HT-29 (cell line): ENCODE measurements around the gene SETDB1. TPM values are rescaled to one million over a fixed set of nuclear protein-coding genes. Genes with fewer than 3 reads are reported as not detected.
A peak's percentile ranks its signal among the peaks of the same experiment; 100 is the strongest.
"Not testable (repeated sequence)": the region's sequence is repeated elsewhere in the genome, so short reads cannot be mapped to it uniquely, and the experiment has no call there.

Experiments
- DNase-seq: peaks from one replicate; pipeline ENCODE4 v3.0.0-alpha.2; 2015; ENCODE audit warnings: low spot score
- total RNA-seq: library from RNA; depleted of rRNA; stranded (reverse); fragments of >200 nt; shearing (Covaris generic); gene quantifications from 2 replicates; pipeline ENCODE4 v1.2.3, GENCODE V29; 2014

The SETDB1 gene
- total RNA-seq, 1 experiment from 2014 or later, result 29.2 TPM

DNA sequence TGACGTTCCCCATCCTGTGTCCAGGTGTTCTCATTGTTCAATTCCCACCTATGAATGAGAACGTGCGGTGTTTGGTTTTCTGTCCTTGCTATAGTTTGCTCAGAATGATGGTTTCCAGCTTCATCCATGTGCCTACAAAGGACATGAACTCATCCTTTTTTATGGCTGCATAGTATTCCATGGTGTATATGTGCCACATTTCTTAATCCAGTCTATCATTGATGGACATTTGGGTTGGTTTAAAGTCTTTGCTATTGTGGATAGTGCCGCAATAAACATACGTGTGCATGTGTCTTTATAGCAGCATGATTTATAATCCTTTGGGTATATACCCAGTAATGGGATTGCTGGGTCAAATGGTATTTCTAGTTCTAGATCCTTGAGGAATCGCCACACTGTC is 2.6 kb downstream of the SETDB1 start:
- not testable (repeated sequence) for DNase-seq

DNA sequence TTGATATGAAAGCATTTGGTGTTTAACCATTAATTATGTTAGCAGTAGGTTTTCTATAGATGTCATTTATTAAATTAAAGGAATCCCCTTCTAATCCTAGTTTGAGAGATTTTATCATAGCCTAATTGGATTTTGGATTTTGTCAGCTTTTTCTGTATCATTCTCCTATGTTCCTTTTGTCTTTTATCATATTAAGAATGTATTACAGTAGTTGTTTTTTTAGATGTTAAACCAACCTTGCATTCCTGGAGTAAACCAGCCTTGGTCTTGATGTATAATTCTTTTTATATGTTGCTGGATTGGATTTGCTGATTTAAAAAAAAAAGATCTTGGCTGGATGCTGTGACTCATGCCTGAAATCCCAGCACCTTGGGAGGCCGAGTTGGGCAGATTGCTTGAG is 5.6 kb downstream of the SETDB1 start:
- DNase-seq, result peak; percentile 47

DNA sequence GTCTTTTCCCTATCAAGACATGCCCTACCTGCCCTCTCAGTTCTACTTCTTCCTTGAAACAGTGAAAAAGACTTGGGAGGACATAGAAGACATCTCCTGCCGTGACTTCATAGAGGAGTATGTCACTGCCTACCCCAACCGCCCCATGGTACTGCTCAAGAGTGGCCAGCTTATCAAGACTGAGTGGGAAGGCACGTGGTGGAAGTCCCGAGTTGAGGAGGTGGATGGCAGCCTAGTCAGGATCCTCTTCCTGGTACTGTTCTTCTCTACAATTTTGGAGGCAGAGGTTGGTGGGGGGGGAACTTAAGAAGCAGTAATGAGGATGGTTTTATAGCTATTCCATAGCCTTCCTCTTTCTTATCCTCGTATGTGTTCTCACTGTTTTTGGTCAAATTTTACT is 18.7 kb downstream of the SETDB1 start:
- no peak for DNase-seq

DNA sequence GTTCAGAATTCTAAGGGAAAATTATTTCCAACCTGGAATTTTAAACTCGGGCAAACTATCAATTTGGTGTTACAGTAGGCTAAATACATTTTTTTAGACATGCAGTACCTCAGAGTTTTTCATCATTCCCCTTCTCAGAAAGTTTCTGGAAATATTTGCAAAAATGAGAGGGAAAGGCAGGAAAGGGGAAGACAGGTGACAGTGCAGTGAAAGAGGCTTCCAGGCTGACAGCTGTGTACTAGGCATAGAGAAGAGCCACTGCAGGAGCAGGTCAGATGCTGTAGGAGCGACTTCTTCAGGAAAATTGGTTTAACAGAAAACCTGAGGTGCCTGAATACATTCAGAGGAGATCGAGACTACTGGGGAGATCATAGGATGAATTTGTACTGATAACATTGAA is 28.5 kb downstream of the SETDB1 start:
- no peak for DNase-seq

DNA sequence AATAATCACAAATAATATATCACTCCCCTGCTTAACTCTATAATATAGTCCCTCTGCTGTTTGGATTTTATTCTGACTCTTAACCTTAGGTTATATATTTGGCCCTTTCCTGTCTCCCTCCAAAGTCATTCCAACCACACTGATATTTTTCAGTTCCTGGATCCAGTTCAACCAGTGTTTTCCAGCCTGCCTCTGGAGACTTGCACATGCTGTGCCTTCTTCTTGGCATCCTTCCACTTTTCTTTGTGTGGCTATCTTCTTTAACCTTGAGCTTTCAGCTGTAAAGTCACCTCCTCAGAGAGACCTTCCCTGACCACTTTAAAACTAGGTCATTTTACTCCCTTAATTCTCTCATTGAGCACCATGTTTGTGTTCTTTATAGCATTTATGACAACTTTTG is 29.1 kb downstream of the SETDB1 start:
- no peak for DNase-seq

DNA sequence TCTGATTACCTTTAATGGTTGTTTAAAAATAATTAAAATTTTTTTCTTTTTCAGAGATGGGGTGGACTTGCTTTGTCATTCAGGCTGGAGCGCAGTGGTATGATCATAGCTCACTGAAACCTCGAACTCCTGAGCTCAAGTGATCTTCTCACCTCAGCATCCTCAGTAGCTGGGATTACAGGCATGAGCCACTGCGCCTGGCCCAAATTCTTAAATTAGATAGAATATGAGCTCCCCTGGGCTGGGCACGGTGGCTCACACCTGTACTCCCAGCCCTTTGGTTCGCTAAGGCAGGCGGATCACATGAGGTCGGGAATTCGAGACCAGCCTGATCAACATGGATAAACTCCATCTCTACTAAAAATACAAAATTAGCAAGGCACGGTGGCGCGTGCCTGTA is 31.5 kb downstream of the SETDB1 start:
- no peak for DNase-seq

DNA sequence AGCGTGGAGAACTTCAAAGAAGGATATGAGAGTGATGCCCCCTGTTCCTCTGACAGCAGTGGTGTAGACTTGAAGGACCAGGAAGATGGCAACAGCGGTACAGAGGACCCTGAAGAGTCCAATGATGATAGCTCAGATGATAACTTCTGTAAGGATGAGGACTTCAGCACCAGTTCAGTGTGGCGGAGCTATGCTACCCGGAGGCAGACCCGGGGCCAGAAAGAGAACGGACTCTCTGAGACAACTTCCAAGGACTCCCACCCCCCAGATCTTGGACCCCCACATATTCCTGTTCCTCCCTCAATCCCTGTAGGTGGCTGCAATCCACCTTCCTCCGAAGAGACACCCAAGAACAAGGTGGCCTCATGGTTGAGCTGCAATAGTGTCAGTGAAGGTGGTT is 34.5 kb downstream of the SETDB1 start:
- no peak for DNase-seq

DNA sequence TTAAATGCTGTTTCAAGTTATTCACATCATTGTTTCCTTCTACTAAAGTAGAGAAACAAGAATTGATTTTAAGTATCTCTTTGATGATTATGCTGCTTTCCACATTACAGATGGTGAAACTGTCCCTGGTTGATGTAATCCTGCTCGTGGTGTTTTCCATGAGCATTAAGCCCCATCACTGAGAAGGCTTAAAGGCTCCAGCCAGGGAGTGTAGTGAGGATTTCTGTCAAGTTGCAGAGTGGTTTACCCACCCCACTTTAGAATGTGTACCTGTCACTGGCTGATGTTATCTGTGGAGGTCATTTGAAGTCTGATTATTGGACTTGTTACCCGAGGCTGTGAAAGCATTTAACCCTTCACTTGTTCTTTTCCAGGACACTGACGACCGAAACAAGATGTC is 35.6 kb downstream of the SETDB1 start:
- peak; percentile 63 for DNase-seq

DNA sequence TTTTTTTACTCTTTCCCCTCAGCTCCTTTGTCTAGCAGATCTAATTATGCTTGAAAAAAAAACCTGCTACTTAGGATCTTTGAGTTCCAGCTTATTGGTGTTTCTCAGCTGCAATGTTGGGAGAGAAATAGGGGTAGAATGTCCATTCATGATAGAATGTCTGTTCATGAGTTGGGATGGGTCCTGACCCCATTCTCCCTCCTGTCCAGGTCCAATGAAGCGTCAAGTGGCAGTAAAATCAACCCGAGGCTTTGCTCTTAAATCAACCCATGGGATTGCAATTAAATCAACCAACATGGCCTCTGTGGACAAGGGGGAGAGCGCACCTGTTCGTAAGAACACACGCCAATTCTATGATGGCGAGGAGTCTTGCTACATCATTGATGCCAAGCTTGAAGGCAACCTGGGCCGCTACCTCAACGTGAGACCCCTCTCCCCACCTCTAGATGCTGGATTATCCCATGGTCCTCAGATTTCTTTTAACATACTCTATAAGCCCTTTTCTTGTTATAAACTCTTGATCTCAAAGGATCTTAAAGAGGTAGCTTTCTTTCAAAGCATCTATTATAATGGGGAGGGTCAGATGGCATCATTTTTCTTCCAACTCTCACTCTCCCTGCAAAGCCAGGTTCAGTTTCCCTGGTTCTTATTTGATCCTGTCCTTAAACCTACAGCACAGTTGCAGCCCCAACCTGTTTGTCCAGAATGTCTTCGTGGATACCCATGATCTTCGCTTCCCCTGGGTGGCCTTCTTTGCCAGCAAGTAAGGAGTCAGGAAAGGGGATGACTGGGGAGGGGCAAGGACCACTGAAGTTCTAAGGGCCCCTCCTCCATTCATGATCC is 37.4 kb downstream of the SETDB1 start:
- no peak for DNase-seq

DNA sequence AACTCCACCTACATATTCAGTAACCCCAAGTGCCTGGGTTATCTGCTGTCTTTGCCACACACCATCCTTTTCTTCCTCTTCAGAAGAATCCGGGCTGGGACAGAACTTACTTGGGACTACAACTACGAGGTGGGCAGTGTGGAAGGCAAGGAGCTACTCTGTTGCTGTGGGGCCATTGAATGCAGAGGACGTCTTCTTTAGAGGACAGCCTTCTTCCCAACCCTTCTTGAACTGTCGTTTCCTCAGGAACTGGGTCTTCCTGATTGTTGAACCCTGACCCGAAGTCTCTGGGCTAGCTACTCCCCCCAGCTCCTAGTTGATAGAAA is 38.0 kb downstream of the SETDB1 start:
- no peak for DNase-seq

DNA sequence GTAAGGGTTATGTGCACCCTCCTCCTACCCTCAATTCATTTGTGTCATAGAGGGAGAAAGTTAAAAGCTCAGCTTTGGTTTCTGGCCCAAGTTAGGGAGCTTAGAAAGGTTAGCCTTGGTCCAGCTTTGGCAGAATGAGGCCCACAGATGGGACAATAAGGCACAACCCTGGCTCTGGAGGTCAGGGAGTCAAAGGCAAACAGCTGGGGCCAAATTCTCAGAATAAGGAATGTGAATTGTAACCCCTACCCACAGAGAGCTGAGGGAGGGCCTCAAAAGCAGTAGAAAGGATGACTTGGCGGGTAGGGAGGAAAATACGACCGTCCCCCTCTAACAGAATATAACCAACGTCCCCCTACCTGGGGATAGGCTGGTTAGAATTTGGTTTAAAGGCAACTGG is 39.4 kb downstream of the SETDB1 start:
- DNase-seq, result no peak

DNA sequence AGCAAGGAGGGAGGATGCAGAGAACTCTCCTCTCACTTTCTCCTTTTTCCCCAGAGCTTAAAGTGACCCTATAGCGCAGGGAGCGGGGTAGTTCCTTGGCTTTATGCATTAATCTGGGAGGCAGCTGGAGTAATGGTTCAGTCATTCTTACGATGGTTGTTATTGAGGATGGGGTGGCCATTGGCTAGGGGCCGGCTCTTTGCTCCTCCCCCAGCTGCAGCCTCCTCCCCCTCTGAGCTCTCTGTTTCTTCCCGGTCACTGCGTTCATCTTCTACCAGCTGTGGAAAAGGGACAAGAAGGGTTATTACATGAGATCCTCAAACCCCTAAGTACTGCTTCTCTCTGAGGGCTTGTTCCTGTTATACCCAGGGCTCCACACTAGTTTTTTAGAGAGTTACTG is 39.8 kb downstream of the SETDB1 start:
- DNase-seq, result no peak

DNA sequence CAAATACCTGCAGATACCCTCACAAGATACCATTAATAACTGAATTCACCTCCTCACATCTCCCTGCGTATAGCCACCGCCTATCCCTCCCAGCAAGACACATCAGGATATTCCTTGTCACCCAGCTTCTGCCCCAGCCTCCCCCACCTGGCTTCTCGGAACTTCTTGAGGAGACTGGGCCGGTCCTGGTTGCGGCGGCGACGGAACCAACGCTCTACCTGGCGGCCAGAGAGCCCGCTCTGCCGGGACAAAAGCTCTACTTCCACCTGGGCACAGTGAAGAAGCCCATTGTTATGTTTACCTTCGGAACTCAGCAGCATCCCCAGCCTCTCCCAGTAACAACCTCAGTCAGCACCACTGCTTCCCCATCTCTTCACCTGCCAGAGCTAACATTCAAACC is 41.8 kb downstream of the SETDB1 start:
- no peak for DNase-seq

DNA sequence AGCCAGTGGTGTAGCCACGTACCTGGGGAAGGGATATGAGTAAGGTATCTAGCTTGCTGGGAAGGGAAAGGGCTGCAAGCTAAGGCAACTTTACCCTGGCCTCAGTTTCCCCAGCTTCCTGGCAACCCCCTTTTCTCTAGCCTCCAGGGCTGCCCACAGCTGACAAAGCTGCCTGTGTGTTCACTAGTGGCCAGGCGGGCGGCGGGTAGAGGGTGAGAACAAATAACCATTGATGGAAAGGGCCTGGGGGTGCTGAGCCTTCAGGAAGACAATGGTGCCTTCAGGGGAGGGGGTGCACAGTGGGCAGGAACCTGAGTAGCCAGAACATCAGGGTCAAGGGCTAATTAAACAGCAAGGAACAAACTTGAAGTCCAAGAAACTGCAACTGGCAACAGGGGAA is 42.3 kb downstream of the SETDB1 start:
- DNase-seq, result no peak

DNA sequence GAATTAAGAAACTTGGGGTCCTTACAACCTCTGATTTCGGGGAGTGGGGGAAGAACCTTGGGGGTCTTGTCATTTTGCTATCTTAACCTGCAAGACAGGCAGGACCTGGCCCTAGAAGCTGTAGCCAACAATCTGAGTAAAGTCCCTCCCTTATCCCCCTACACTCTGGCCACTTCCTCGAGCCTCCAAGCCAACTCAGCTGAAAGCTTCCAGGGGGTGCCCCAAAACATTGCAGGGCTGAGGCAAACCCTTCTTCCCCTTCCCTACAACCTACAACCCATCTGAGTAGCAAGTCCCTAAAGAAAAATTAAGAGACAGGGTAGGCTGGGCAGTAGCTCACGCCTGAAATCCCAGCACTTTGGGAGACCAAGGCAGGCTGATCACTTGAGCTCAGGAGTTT is 43.5 kb downstream of the SETDB1 start:
- DNase-seq, result no peak

DNA sequence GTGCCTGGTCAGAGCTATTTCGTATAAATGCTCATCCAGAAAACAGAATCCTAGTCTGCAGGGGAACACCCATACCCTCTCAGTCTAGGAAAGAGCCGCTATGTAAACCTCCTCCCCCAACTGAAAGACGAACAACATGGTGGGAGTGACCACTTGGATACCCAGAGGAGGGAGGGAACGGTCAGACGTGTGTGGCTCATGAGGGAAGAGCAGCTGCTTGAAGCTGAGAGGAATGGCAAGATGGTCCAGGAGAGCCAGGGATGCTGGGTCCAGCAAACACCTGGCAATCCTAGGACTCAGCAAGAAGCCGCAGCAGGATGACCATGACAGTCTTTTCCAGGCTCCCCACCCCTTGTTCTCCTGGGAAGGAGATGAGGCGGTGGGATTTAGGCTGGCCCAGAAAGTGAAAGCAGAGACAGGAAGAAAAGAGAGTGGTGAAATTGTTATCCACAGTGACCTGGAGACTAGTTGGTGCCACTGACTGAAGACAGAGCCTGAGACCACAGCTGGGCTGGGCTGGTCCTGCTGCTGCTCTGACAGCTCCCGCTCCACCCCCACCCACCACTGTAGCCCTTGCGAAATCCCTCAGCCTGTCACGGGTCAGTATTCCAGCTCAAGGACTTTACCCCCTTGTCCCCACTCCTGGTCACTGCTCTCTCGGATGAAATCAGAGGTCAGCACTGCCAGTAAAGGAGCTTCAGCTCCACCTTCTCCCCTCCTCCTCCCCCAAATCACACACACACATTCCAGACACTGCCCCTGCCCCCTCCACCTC is 44.8 kb downstream of the SETDB1 start:
- peak; percentile 57 for DNase-seq

DNA sequence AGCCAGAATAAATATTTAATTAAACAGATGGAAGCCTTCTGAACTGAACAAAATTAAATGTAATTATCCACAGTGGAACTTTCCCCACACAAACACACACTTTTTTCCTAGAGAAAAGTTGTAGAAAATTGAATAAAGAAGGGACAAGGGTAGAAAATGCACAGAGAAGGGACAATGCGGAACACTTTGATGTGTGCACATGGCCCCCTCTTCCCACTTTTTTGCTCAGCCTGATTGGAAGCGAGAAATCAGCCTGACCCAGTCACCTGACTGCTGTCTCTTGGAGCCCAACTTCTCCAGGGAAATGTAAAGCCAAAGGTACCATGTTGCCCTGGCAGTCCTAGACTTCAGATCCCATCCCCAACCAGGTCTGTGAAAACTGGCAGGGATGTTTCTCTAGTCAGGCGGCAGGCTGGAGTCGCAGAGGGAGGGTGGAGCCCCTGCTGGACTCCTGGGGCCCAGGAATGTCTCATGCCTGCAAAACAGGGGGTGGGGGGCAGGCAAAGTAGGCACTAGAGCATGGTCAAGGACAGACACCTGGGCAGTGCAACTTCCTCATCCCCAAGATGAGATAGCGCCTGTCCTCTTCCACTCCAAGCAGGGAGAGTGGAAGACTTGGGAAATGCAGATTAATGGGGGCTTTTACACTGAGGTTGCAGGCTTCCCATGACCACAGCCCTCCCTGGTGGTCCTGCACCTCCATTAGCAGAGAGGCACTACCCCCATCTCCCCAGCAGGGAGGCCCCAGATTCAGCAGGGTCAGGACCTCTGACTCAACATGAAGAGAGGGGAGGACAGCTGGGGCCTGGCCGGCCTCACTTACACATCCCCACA is 45.6 kb downstream of the SETDB1 start:
- peak; percentile 43 for DNase-seq

DNA sequence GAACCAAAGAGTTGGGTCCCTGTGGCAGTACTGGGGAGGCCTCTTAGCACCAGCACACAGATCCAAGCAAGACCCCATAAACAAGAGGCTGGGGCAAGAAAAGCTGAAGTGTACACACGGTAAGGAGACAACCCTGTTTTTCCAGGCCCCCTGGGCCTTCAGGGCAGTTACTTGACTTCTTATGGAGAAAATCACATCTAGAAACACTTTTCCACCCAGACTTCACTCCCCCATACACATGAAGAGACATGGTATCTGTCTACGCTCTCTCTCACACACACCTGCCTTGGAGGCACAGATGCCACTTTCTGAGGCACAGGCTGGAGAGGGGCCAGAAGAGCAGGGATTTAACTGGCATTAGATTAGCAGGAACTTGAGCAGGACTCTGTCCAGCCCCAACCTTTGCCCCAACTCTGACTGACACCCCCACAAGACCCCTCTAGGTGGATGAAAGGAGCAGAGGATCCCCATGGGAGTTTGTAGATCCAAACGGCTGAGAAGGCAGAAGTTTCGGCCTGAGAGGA is 46.3 kb downstream of the SETDB1 start:
- DNase-seq, result peak; percentile 9

DNA sequence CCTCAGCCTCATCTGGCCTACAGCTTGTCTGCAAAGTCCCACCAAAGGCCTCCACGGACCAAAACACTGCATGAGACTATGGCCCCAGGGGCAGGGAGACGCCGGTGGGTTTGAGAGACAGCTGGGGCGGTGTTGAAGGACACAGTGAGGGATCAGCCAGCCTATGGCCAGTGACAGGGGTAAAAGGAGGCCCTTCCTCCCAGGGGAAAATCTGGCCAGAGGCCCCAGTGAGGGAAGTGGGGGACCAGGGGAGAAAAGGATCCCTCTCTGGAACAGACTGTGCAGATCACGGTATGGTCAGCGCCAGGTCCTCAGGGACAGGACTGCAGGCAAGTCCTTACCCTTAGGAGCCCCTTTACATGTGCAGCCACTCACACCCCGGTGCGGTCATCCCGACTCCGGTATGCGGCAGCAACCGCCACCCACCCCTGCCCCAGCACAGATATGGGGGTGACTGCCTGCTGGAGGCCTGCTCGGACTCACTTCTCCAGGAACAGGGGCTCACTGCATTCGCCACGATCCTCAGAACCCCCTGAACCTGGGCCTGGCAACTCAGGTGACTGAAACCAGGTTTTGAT is 47.2 kb downstream of the SETDB1 start:
- peak; percentile 12 for DNase-seq

DNA sequence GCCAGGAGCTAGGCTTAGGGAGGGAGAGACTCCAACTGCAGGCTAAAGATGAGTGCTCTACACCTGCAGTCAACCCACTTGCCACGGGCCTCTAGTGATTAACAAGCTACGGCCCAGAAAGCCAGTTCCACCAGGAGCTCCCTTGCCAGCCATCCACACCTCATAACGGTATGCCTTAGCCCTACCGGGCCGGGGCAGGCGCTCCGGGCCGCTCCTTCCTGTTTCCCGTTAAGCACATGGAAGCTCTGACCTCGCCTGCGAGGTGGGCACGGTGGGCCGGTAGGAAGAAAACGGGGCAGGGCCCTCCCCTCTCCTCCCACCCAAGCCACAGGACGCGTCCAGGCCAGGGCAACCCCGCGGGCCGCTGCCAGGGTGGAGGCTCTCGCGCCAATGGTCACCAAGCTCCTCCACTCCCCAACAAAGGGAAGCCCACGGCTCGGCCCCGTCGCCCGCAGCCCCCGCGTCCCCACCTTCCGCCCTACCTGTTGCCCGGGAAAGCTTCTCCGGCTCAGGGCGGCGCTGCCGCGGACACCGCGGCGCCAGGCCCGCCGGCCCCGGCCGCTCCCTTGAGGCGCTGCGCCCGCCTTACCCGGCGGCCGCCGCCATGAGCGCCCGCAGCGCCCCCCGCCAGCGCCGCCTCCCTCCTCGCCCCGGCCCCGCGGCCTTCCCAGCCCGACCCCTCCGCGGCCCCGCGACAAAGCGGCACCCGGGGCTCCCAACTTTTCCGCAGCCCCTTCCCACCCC is 47.8 kb downstream of the SETDB1 start:
- DNase-seq, result peak; percentile 57
